SKM-1 (cell line): ENCODE measurements around the gene NLRP6.
"Not testable (repeated sequence)": the region's sequence is repeated elsewhere in the genome, so short reads cannot be mapped to it uniquely, and the experiment has no call there.

Experiments used
- DNase-seq: peaks from one replicate; lab custom pipeline; 2025; ENCODE audit not compliant: unreplicated experiment; lab: John Stamatoyannopoulos, UW

The NLRP6 gene

DNA sequence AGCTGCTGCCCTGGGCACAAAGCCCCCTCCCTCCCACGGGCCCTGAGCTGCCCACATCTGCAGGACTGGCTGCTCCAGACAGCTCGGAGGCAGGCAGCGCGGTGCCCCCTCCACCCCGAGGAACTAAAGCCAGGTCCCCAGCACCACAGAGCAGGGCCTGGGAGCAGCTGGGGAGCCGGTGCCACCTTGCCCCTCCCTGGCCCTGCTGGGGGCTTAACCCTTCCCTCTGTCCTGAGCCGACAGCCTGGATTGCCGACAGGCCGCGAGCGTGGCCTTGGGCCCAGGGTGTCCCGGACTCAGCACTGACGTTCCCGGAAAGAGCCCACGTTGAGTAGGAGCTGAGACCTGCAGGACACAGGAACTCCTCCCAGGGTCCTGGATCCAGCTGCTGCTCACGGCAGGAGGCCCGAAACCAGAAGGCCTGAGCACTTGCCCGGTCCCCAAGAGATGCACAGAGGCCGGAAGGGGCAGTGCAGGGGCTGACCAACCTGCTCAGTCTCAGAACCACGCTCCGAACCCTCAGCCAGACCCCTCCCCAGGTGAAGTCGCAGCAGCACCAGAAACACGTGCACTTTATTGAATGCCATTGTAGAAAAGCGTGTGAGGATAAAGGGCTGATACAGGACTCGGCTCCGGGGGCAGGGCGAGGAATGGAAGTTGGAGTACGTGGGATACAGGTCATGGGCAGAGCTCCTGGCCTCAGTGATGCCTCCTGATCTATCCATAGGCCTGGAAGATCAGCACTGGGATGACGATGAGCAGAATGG, 41.1 kb downstream of the NLRP6 start:
- DNase-seq: not testable (repeated sequence)

GRCh38 chr11:319888-320273, 41.7 kb downstream of the NLRP6 start:
- DNase-seq: not testable (repeated sequence)

GRCh38 chr11:324156-324555, 45.9 kb downstream of the NLRP6 start:
- DNase-seq: no peak

DNA sequence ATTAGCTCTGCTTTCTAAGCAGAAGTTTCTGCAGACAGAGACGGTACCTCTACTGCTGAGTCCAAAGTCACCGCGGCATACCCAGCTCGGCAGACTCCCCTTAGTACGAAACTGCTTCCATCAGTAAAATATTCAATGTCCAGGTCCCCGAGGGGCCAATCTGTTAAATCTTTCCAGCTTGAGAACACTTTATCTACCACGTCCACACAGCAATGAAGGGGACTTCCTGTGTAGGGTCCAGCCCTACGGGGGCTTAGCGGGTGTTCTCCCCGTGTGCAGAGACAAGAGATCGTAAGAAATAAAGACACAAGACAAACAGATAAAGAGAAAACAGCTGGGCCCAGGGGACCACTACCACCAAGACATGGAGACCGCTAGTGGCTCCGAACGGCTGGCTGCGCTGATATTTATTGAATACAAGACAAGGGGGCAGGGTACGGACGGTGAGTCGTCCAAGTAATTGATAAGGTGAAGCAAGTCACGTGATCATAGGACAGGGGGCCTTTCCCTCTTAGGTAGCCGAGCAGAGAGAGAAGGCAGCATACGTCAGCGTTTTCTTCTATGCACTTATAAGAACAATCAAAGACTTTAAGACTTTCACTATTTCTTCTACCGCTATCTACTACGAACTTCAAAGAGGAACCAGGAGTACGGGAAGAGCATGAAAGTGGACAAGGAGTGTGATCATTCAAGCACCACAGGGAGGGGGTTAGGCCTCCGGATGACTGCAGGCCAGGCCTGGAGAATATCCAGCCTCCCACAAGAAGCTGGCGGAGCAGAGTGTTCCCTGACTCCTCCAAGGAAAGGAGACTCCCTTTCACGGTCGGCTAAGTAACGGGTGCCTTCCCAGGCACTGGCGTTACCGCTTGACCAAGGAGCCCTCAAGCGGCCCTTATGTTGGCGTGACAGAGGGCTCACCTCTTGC, 46.6 kb downstream of the NLRP6 start:
- DNase-seq: not testable (repeated sequence)

- no peak for DNase-seq
Measured at GRCh38 chr11:325796-326591, 47.8 kb downstream of the NLRP6 start.

DNA sequence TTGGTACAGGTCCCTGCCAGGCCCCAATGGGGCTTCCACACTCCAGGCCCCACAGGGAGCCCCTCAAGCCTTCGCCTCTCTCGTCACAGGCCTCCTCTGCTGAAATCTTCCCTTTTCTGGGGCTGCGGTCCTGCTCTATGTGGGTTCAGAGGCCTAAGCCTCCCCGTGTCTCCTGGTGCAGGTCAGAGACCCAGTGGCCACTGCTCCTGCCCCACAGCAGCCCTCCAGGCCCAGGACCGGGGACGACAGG, 48.3 kb downstream of the NLRP6 start:
- no peak for DNase-seq

DNA sequence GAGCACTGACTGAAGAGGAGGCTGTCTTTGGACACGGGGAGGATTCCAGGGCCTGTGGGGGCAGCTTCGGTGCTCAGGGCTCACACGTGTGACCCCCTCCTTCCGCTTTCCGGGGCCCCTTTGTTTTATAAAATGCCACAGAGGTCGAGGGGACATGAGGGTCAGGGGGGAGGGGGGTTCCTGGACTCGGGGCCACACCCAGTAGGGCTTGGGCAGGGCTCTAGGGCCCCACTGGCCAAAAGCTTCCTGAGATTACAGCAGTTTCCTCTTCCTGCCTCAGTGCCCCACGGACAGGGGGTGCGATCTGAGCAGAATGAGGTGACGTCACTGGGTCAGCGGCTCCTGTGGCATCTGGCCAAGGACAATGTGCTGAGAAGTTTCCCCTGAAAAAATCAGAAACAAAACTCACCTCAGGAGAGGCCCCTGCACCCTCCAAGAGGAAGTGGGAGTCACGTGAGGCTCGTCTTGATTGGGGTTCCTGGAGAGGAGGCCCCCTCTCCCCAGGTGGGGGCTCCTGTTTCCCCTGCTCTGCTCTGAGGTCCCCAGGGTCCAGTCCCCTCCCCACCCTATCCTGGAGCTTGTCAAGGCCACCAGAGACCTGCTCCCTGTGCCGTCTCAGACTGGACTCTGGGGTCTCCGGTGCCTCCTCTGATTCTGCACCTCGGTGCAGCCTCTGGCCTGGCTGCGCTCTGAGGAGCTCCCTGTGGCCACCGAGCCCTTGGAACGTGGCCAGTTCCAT, 48.8 kb downstream of the NLRP6 start:
- DNase-seq: peak; percentile 85

- no peak for DNase-seq
Measured at GRCh38 chr11:327581-327923, 49.3 kb downstream of the NLRP6 start.

DNA sequence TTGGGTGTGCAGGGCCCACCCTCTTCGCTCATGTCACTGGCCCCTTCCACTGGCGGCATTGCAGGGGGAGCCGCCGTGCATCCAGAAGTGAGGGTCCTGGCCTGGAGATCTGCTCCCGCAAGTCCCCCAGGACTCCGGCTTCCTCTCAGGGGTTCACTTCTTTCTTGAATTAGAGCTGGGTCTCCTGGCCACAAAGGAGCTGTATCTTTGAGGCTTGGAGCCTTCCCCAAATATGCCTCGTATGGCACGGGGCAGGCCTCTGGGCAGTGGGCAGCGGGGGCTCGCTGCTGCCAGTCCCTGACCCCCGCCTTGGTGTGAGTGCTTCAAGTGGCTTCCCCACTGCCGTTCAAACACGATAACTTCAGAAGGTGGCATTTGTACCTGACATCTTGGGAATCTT, 49.8 kb downstream of the NLRP6 start:
- no peak for DNase-seq

GRCh38 chr11:328516-329100, 50.4 kb downstream of the NLRP6 start:
- DNase-seq: not testable (repeated sequence)

GRCh38 chr11:329886-330253, 51.7 kb downstream of the NLRP6 start:
- no peak for DNase-seq

- no peak for DNase-seq
Measured at GRCh38 chr11:330307-330693, 52.1 kb downstream of the NLRP6 start.

DNA sequence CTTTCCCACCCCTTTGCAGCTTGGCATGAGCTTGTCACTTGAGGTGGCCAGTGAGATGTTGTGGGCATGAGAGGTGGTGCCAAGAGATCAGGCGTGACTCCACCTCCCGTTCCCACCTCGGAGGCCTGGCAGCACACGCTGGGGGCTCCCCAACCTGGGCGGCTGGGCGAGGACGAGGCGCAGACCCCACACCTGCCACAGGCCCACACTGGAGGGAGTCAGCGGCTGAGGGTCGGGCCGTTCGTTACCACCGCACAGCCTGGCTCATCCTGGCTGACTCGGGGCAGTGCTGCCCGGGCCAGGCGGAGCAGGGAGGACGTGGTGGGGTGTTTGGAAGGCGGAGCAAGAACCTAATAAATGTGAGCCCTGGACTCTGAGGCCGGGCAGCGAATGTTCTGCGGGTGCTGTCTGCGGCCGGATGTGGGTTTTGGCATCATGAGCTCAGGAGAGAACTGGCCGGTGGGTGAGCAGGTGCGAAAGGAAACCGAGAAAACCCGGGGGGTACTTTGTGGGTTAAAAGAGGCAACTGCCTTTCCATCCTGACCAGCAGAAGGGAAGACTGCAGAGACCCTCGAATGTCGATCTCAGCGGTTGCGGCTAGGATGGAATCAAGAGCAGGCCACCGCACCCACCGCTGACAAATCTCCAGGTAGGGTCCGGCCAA, 52.6 kb downstream of the NLRP6 start:
- DNase-seq: no peak

DNA sequence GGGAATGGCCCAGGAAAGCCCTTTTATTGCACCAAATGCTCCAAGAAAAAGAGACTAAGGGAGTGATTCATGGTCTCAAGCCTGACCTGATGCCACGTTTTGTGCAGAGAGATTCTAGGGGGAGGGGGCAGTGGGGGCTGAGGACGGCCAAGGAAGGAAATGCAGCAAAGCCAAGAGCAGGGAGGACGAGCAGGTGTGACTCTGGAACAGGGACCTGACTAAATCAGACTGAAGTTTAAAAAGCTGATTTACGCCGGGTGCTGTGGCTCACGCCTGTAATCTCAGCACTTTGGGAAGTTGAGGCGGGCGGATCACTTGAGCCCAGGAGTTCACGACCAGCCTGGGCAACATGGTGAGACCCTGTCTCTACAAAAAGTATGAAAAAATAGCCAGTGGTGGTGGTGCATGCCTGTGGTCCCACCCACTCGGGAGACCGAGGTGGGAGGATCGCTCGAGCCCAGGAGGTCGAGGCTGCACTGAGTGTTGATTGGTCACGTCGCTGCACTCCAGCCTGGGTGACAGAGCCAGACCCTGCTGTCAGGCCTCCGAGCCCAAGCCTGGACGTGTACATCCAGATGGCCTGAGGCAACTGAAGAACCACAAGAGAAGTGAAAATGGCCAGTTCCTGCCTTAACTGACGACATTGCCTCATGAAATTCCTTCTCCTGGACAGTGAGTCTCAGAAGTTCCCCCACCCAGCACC, 53.3 kb downstream of the NLRP6 start:
- DNase-seq: no peak

- DNase-seq: no peak
Measured at GRCh38 chr11:332651-333480, 54.7 kb downstream of the NLRP6 start.

DNA sequence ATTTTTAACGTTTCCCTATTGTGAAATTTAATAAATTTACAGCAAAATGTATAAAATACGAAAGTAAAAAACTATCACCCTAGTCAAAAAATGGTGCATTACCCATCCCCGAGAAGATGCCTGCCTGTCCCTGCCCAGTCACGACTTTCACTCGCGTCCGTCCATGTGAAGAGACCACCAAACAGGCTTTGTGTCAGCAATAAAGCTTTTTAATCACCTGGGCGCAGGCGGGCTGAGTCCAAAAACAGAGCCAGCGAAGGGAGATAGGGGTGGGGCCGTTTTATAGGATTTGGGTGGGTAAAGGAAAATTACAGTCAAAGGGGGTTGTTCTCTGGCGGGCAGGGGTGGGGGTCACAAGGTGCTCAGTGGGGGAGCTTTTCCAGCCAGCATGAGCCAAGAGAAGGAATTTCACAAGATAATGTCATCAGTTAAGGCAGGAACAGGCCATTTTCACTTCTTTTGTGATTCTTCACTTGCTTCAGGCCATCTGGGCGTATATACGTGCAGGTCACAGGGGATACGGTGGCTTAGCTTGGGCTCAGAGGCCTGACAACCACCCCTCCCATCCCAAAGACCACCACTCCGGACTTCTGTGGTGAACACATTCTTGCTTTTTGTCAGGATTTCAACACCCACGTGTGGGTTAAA, 55.5 kb downstream of the NLRP6 start:
- DNase-seq: not testable (repeated sequence)

DNA sequence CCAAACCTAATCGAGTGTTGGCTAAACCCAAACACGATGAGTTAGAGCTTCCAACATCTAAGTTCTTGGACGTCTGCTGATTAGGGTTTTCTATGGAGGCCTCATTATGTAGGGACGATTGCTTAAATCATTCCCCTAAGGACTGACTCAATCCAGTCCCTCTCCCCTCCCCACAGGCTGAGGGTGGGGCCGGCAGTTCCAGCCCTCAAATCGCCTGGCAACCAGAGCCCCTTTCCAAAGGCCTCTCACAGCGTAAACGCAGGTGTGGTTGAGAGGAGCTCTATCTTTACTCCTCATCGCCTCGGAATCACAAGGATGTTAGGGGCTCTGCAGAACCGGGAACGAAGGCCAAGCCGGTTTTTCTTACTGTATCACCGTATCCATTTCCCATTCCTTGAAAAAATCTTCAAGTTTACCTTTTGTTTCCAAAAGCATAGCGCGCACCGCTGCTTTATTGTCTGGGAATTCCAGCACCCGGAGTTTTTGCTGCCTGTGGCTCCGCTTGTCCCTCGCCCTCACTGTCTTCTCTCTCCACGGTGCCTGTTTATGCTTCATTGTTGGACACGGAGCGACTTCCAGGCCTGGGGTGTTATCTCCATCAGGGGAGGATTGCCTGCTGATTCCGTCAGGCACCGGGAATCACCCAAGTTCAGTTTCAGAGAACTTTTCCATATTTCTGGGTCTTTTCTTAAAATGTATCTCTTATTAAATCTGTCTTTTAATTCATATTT, 56.2 kb downstream of the NLRP6 start:
- no peak for DNase-seq
